NCI-H128 (cell line): ENCODE data around the gene SAAL1.
"Not testable (repeated sequence)": the region's sequence is repeated elsewhere in the genome, so short reads cannot be mapped to it uniquely, and the experiment has no call there.

Experiments
- DNase-seq: peaks from one replicate; lab custom pipeline; 2025; ENCODE audit not compliant: unreplicated experiment; lab: John Stamatoyannopoulos, UW

Gene SAAL1

GRCh38 chr11:18105802-18106574, at the start of gene SAAL1:
TSS of gene SAAL1 (minus strand) at chr11:18106082. CDS start at chr11:18106041, 41 bp downstream.
- DNase-seq, result peak; percentile 65

GRCh38 chr11:18151581-18151980, 45.7 kb upstream of the SAAL1 start:
- DNase-seq, result no peak

GRCh38 chr11:18145837-18146236, 40.0 kb upstream of the SAAL1 start:
- no peak for DNase-seq

- no peak for DNase-seq
Measured at GRCh38 chr11:18145025-18145424, 39.1 kb upstream of the SAAL1 start.

GRCh38 chr11:18144243-18144642, 38.4 kb upstream of the SAAL1 start:
- no peak for DNase-seq

GRCh38 chr11:18140145-18140544, 34.3 kb upstream of the SAAL1 start:
- DNase-seq, result no peak

- no peak for DNase-seq
Measured at GRCh38 chr11:18137186-18137800, 31.4 kb upstream of the SAAL1 start.

GRCh38 chr11:18135308-18135707, 29.4 kb upstream of the SAAL1 start:
- no peak for DNase-seq

- no peak for DNase-seq
Measured at GRCh38 chr11:18132341-18132740, 26.5 kb upstream of the SAAL1 start, which contains the start of gene MRGPRX3. TSS of gene MRGPRX3 (plus strand) at chr11:18132571. CDS start at chr11:18137203, 4,632 bp downstream.

GRCh38 chr11:18131115-18131514, 25.2 kb upstream of the SAAL1 start:
- DNase-seq, result not testable (repeated sequence)

- not testable (repeated sequence) for DNase-seq
Measured at GRCh38 chr11:18121331-18121828, 15.5 kb upstream of the SAAL1 start.

GRCh38 chr11:18115360-18116127, 9.7 kb upstream of the SAAL1 start:
- peak; percentile 64 for DNase-seq

- DNase-seq, result no peak
Measured at GRCh38 chr11:18111005-18111404, 5.1 kb upstream of the SAAL1 start.

- DNase-seq, result no peak
Measured at GRCh38 chr11:18108254-18108653, 2.4 kb upstream of the SAAL1 start.

GRCh38 chr11:18106688-18107087, 806 bp upstream of the SAAL1 start:
- no peak for DNase-seq

GRCh38 chr11:18105086-18105801, 638 bp downstream of the SAAL1 start:
- no peak for DNase-seq

GRCh38 chr11:18100926-18101656, 4.8 kb downstream of the SAAL1 start:
- DNase-seq, result no peak

GRCh38 chr11:18093959-18094358, 11.9 kb downstream of the SAAL1 start:
- DNase-seq, result no peak

- no peak for DNase-seq
Measured at GRCh38 chr11:18091731-18092130, 14.2 kb downstream of the SAAL1 start.

- no peak for DNase-seq
Measured at GRCh38 chr11:18088966-18089365, 16.9 kb downstream of the SAAL1 start.
